T47D (cell line): Measurements from ENCODE around the gene SLC14A1.

ENCODE experiments used
- DNase-seq, 2 experiments: peaks; one replicate each; pipeline versions ENCODE4 v3.0.0 to v3.0.0-alpha.2; 2011 to 2012; ENCODE audit warnings: low read depth in 1 of 2, low spot score in 1 of 2
- JUND ChIP-seq: IDR thresholded peaks from 2 replicates; pipeline ENCODE4 v1.6.1; 2012; ENCODE audit warnings: low read depth
- in situ Hi-C: cut with HindIII; loops from 2 replicates; pipeline ENCODE4 v1.10.0; 2016; ENCODE audit warnings: low sequenced_read_pairs, low pct_unique_long_range_greater_than_20kb

The SLC14A1 gene

DNA sequence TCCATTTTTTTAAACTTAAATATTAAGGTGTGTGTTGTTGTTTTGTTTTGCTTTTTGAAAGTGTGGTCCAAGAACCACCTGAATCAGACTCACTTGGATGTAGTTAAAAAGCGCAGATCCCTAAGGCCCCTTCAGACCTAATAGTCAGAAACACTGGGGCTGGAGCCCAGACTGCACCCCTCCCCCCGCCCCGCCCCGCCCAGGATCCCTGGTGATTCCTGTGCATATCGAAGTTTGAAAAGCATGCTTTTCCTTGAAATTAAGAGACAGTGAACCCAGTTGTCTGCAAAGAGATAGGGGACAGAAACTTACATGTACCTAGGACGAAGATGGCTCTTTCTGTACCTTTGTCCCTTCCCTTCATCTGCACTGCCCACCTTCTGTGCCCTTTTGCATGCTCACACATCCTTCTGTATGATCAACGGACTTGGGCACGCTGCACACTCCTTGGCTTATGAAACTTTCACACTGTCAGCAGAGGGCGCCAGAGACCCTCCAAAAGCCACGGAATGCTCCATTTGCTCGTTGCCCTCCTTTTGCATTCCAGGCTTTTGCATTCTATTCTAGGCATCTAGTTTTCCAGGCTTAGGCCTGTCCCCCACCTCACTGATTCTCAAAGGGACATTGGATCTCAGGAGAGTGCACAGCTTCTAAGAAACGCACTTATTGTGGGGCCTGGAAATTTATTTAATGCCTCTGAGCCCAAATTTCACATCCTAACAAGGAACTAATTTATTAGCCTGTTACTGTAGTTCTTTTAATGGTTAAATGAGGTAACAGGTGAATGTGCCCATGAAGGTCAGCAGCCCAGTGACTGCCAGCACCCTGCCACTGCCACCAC lies 32.8 kb upstream of the SLC14A1 start:
- in situ Hi-C loops = no loop called here
- no peak for TF ChIP-seq JUND
- DNase-seq = peak; percentile 21 to 78

GRCh38 chr18:45691816-45692179 lies 32.2 kb upstream of the SLC14A1 start:
- TF ChIP-seq JUND = no peak
- in situ Hi-C loops = no loop called here
- DNase-seq = no peak

DNA sequence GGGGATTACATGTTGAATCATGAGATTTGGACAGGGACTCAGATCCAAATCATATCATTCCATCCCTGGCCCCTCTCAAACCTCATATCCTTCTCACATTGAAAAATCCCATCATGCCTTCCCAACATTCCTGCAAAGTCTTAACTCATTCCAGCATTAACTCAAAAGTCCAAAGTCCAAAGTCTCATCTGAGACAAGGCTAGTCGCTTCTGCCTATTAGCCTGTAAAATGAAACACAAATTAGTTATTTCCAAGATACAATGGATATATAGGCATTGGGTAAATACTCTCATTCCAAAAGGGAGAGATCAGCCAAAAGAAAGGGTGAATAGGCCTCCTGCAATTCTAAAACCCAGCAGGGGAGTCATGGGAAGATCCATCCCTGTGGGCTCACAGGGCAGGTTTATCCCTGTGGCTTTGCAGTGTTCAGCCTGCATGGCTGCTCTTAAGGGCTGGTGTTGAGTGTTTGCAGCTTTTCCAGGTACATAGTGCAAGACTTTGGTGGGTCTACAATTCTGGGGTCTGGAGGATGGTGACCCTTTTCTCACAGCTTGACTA lies 21.2 kb upstream of the SLC14A1 start:
- in situ Hi-C loops = no loop called here
- TF ChIP-seq JUND = no peak

DNA sequence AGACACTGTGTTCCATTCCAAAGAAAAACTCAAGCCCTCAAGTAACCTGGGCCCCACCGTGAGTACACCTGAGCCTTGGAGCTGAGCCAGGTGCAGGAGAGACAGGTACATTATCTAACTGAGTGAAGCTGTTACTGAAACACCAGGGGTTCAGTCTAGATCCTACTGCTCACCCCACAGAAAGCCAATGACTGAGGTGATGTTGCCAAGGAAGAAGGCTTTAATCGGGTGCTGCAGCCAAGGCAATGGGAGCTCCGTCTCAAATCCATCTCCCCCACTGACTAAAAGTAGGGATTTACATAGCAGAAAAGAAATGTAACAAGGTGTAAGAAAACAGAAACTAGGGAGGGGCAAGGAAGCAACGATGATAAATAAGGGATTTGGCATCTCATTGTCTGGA lies 15.2 kb upstream of the SLC14A1 start:
- in situ Hi-C loops = no loop called here
- DNase-seq = no peak
- no peak for TF ChIP-seq JUND

More for the DNA sequence above, 21.2 kb upstream of the SLC14A1 start:
- DNase-seq = no peak

DNA sequence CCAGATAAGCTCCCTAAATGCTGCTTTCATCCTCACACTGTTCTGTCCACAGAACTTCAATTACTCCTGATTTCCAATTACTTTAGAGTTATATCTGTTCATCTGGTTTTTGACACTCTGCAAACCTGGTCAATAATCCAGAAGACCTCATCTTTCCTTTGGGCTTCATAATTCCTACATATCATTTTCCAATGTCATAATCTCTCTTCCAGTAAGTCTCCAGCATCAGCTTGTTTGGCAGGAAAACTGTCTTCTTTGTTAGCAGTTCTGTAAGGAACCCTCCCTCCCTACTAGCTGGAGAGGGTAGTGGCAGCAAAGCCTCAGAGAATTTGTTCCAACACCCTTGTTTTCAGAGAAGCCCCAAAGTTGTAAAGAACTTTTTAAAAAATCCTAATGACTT lies 11.9 kb upstream of the SLC14A1 start:
- no peak for DNase-seq
- in situ Hi-C loops = no loop called here
- TF ChIP-seq JUND = no peak

GRCh38 chr18:45713239-45713638 lies 10.7 kb upstream of the SLC14A1 start:
- TF ChIP-seq JUND = no peak
- DNase-seq = no peak
- in situ Hi-C loops = no loop called here

GRCh38 chr18:45715212-45715780 lies 8.7 kb upstream of the SLC14A1 start:
- in situ Hi-C loops = no loop called here
- no peak for DNase-seq
- TF ChIP-seq JUND = no peak

GRCh38 chr18:45719106-45719505 lies 4.9 kb upstream of the SLC14A1 start:
- no peak for TF ChIP-seq JUND
- DNase-seq = no peak
- in situ Hi-C loops = no loop called here

DNA sequence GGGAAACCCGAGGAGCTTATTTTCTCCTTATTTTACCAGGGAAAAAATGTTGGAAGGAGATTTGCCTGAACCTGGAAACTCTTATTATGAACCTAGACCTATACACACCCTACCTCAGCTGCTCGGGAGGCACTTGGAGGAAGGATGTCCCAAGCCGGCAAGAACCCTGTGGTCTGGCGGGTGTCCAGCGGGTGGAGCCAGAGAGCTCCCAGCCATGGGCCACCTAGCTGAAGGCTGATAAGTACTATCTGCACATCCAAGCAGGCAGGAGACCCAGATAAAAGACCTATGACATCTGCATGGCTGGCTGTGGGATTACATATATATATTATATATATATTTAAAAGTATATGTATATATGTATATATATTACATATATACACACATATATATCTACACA lies 1.1 kb upstream of the SLC14A1 start:
- DNase-seq = peak; percentile 25 to 57
- in situ Hi-C loops = no loop called here
- TF ChIP-seq JUND = no peak

DNA sequence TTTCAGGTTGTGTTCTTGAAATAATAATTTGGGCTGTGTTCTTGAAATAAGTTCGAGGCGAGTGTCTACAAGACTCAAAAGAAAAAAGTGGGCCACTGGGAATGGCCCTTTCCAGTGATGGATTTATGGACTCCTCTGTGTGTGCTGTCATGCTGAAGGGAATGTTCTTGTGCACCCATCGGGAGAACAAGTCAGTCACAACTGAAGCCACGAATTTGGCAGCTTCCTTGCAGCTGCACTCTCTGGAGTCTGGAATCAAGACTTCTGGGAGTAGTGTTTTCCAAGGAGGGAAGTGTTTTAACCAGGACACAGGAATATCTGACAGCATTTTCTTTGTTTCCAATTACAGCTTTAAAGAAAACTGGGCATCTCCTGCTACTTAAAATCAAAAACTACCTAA lies 620 bp downstream of the SLC14A1 start:
- DNase-seq = no peak
- TF ChIP-seq JUND = no peak
- in situ Hi-C loops = no loop called here

- in situ Hi-C loops = no loop called here
- DNase-seq = no peak
- no peak for TF ChIP-seq JUND
Measured at GRCh38 chr18:45725336-45725735, 1.4 kb downstream of the SLC14A1 start.

- no peak for TF ChIP-seq JUND
- in situ Hi-C loops = no loop called here
- no peak for DNase-seq
Measured at GRCh38 chr18:45726603-45727002, 2.6 kb downstream of the SLC14A1 start.

- in situ Hi-C loops = no loop called here
- DNase-seq = no peak
- TF ChIP-seq JUND = no peak
Measured at GRCh38 chr18:45727068-45727467, 3.1 kb downstream of the SLC14A1 start.
